HG03097 (cell line): Measurements from ENCODE around the gene UBL7.

Experiments used
- ATAC-seq: cut with Tn5 transposase; IDR thresholded peaks from one replicate; pipeline ENCODE4 v1.9.1; 2021; ENCODE audit not compliant: unreplicated experiment, low FRiP score

The UBL7 gene

DNA sequence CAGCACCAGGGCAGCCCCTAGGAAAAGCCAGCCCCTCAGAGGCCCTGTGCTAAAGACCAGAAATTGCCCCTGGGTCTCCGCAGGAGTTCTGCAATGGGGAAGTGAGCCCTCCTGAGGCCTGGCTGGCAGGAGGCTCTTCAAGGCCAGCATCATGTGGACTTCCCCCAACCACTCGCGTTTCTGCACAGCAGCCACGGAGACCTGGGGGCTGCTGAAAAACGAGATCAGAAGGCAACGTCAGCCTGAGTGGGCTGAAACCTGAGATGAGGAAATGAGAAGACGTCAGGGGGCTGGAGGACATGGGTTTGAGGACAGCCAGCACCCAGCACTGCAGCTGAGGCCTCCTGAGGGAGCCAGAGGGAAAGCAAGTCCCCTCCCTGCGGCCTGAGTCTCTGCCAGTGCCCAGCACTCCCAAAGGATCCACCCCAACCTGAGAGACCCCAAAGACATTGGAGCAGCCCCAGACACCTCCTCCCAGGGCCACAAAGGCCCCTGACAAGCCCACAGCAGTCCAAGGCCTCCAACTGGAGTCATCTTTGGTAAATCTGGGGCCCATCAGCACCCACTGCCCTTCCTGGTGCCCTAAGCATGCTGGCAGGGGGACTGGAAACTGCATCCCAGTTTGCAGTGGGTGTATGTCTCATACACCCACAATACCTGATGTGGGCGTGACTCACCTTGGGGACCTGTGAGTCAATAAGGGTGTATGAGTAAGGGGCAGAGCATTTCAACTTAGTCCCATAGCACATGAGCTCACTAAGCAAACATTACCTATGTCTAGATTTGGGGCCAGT lies 64.3 kb downstream of the UBL7 start:
- ATAC-seq, result no peak

DNA sequence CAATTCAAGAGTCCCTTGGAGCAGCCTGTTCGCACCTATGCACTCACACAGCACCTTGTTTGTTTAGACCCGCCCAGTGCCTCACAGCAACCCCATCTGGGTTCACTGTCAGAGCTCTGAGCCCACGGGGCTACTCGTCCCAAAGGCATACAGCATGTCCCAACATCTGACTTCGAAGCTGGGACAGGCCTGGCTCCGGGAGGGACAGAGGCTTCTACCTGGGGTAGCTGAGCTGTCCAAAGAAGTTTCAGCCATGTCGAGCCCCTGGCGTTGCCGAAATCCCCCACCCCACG lies 64.9 kb downstream of the UBL7 start:
- ATAC-seq, result no peak
